ENCODE data around the gene LRRK1.
A peak's percentile ranks its signal among the peaks of the same experiment; 100 is the strongest.
"Not testable (repeated sequence)": the region's sequence is repeated elsewhere in the genome, so short reads cannot be mapped to it uniquely, and the experiment has no call there.

LRRK1 gene

DNA sequence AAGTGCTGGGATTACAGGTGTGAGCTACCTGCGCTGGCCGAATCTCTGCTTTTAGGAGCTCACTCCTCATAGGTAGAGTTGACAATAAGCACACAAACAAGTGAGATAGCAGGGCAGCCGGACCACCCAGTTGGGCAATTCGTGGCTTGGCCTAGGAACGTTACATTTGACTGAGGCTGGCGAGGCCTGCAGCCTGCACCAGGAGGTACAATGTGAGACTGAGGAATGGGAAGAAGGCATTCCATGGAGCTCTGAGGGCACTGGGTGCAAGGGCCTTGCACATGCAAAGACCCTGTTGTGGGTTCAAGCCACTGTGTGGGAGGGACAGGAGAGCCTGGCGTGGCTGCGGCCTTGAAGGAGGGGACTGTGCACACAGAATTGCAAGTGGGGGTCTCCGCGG is 152.5 kb downstream of the LRRK1 start:
- DNase-seq (ENCODE audit: insufficient read length, low spot score): no peak
- TF ChIP-seq POLR2AphosphoS5 (IDR thresholded peaks at IDR 0.05; ENCODE audit: low read depth, low read length) (no peak), SPI1 (IDR thresholded peaks at IDR 0.05; ENCODE audit: low read depth, low read length) (no peak)
- no peak for FAIRE-seq

- DNase-seq (ENCODE audit: insufficient read length, low spot score); FAIRE-seq: not testable (repeated sequence)
These were observed 153.1 kb downstream of the LRRK1 start for GRCh38 chr15:101072235-101072634.

DNA sequence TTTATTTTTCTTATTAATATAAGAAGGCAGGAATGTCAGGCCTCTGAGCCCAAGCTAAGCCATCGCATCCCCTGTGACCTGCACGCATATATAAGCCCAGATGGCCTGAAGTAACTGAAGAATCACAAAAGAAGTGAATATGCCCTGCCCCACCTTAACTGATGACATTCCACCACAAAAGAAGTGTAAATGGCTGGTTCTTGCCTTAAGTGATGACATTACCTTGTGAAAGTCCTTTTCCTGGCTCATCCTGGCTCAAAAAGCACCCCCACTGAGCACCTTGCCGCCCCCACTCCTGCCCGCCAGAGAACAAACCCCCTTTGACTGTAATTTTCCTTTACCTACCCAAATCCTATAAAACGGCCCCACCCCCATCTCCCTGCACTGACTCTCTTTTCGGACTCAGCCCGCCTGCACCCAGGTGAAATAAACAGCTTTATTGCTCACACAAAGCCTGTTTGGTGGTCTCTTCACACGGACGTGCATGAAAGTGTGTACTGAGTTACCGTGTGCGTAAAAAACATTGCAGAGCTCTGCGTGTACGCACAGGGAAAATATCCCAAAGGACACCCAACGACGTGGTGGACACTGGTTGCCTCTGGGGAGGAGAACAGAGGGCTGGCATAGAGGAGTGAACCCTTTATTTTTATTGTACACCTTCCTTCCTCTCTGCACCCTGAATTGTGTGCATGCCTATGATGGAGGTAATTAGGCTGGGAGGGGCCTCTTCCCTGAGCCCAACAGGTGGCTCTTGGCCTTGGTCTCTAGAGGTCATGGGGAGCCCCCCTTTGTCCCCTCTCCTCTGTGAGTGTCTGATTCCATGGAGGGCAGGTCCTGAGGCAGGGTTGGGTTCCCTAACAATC is 158.9 kb downstream of the LRRK1 start:
- DNase-seq (ENCODE audit: insufficient read length, low spot score); FAIRE-seq: not testable (repeated sequence)

GRCh38 chr15:101078669-101079323 is 159.6 kb downstream of the LRRK1 start:
- TF ChIP-seq POLR2A (IDR thresholded peaks at IDR 0.05; ENCODE audit: low read depth, low read length): no peak
- no peak for FAIRE-seq
- no peak for DNase-seq (ENCODE audit: insufficient read length, low spot score)

DNA sequence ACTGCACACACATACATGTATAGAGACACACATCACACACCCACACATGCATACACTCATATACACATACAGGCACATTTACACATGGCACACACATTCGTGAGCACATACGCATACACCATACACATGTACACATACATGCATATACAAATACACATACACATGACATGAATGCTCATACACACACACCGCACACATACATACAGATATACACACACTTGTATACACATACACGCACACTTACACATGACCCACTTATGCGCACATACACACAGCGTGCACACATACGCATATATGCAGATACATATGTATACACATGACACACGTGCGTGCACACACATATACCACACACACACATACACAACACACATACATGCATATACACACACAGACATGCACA is 162.7 kb downstream of the LRRK1 start:
- FAIRE-seq (peak; percentile 58), DNase-seq (ENCODE audit: insufficient read length, low spot score) (no peak)
- TF ChIP-seq POLR2AphosphoS5 (IDR thresholded peaks at IDR 0.05; ENCODE audit: low read depth, low read length) (no peak), PAX5 (IDR thresholded peaks at IDR 0.05; ENCODE audit: insufficient read depth, low read length, severe bottlenecking) (no peak), TAF1 (IDR thresholded peaks at IDR 0.05; ENCODE audit: low read depth, low read length) (no peak), POU2F2 (IDR thresholded peaks at IDR 0.05; ENCODE audit: low read depth, low read length) (no peak), POLR2A (IDR thresholded peaks at IDR 0.05; ENCODE audit: low read depth, low read length) (no peak), SPI1 (IDR thresholded peaks at IDR 0.05; ENCODE audit: low read depth, low read length) (no peak)

GRCh38 chr15:101083336-101084045 is 164.3 kb downstream of the LRRK1 start:
- no peak for TF ChIP-seq POLR2A (IDR thresholded peaks at IDR 0.05; ENCODE audit: low read depth, low read length)
- no peak for TF ChIP-seq PAX5 (IDR thresholded peaks at IDR 0.05; ENCODE audit: insufficient read depth, low read length, severe bottlenecking)
- no peak for TF ChIP-seq POLR2AphosphoS5 (IDR thresholded peaks at IDR 0.05; ENCODE audit: low read depth, low read length)
- no peak for TF ChIP-seq POU2F2 (IDR thresholded peaks at IDR 0.05; ENCODE audit: low read depth, low read length)
- TF ChIP-seq TAF1 (IDR thresholded peaks at IDR 0.05; ENCODE audit: low read depth, low read length): no peak
- TF ChIP-seq SPI1 (IDR thresholded peaks at IDR 0.05; ENCODE audit: low read depth, low read length): no peak
- FAIRE-seq: no peak
- no peak for DNase-seq (ENCODE audit: insufficient read length, low spot score)

- TF ChIP-seq PAX5 (IDR thresholded peaks at IDR 0.05; ENCODE audit: insufficient read depth, low read length, severe bottlenecking): no peak
- TF ChIP-seq SPI1 (IDR thresholded peaks at IDR 0.05; ENCODE audit: low read depth, low read length): no peak
- TF ChIP-seq POU2F2 (IDR thresholded peaks at IDR 0.05; ENCODE audit: low read depth, low read length): no peak
- TF ChIP-seq TAF1 (IDR thresholded peaks at IDR 0.05; ENCODE audit: low read depth, low read length): no peak
- no peak for TF ChIP-seq POLR2AphosphoS5 (IDR thresholded peaks at IDR 0.05; ENCODE audit: low read depth, low read length)
- no peak for TF ChIP-seq POLR2A (IDR thresholded peaks at IDR 0.05; ENCODE audit: low read depth, low read length)
- DNase-seq (ENCODE audit: insufficient read length, low spot score) (no peak), FAIRE-seq (no peak)
These were observed 165.6 kb downstream of the LRRK1 start for GRCh38 chr15:101084801-101085200.

DNA sequence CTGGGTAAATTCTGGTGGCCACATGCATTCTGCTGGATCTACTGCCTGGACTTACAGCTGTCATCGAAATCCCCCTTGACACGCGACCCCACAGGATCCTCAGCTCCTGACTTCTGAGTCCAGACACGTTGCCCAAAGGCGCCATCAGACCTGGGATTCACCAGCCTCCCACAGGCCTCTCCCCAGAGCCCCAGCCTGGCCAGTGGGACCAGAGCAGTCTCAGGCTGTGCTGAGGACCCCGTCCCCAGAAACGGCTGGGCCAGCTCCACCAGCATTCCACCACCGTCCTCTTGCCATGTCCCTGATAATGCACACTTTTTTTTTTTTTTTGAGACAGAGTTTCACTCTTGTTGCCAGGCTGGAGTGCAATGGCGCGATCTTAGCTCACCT is 166.1 kb downstream of the LRRK1 start:
- DNase-seq (ENCODE audit: insufficient read length, low spot score) (no peak), FAIRE-seq (no peak)
- no peak for TF ChIP-seq SPI1 (IDR thresholded peaks at IDR 0.05; ENCODE audit: low read depth, low read length)
- TF ChIP-seq POU2F2 (IDR thresholded peaks at IDR 0.05; ENCODE audit: low read depth, low read length): no peak
- TF ChIP-seq PAX5 (IDR thresholded peaks at IDR 0.05; ENCODE audit: insufficient read depth, low read length, severe bottlenecking): no peak
- TF ChIP-seq POLR2A (IDR thresholded peaks at IDR 0.05; ENCODE audit: low read depth, low read length): no peak
- no peak for TF ChIP-seq TAF1 (IDR thresholded peaks at IDR 0.05; ENCODE audit: low read depth, low read length)
- no peak for TF ChIP-seq POLR2AphosphoS5 (IDR thresholded peaks at IDR 0.05; ENCODE audit: low read depth, low read length)

DNA sequence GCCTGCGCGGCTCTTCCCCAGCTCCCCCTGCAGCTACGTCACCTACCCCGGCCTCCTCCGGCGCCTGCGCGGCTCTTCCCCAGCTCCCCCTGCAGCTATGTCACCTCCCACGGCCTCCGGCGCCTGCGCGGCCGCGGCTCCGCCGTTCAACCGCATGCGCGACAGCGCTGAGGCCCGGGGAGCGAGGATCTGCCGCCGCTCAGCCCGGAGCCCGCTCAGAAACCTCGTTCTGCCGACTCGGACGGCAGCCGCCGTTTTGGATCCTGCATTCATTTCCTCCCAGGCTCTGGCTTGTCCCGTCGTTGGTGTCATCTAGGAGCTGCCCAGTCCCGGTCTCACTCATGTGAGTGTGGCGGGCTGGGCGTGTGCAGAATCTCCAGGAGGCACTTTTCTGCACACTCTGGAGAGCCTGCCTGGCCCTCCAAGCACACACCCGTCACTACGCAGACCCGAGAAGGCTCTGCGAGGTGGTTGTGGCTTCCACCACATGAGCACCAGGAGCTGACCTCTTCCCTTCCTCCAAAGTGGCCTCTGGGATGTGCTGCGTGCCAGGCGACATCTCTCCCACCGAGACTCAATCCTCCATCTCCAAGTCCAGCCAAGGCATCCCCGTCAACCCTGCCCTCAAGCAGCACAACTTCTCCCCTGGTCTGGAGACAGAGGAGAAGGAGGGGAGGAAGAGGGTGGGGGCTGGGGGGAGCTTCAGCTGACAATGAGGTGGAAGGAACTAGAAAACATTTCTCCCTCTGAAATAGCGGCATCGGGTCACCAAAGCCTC is 167.4 kb downstream of the LRRK1 start:
- FAIRE-seq (no peak), DNase-seq (ENCODE audit: insufficient read length, low spot score) (no peak)
- TF ChIP-seq POLR2AphosphoS5 (IDR thresholded peaks at IDR 0.05; ENCODE audit: low read depth, low read length) (no peak), SPI1 (IDR thresholded peaks at IDR 0.05; ENCODE audit: low read depth, low read length) (no peak), POLR2A (IDR thresholded peaks at IDR 0.05; ENCODE audit: low read depth, low read length) (no peak)

DNA sequence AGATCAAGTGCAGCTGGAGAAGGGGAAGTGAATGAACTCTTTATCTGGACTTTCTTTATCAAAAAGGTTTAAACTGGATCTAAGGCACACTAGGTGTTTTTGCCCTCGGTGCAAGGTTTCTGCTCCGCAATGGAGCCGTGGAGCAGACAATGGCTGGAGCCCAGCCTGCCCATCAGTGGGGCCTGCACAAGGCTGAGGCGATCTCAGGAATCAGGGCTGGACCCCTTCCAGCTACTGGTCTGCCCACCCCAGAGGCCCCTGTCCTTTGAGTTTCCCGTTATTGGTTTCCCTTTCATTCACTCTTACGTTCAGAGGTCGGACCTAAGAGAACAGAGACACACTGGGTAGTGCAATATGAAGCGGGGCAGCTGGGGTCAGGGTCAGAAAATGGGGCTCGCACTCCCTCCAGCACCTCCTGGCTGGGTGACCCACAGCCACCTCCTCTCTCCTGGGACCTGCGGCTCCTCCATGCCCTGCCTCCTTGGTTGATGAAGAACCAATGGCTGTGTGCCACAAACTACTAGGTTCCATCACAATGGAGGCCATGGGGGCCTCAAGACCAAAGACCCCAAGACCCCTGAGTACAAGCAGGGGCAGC is 168.1 kb downstream of the LRRK1 start:
- TF ChIP-seq TAF1 (IDR thresholded peaks at IDR 0.05; ENCODE audit: low read depth, low read length) (no peak), PAX5 (IDR thresholded peaks at IDR 0.05; ENCODE audit: insufficient read depth, low read length, severe bottlenecking) (no peak), POLR2A (IDR thresholded peaks at IDR 0.05; ENCODE audit: low read depth, low read length) (no peak), POU2F2 (IDR thresholded peaks at IDR 0.05; ENCODE audit: low read depth, low read length) (no peak), SPI1 (IDR thresholded peaks at IDR 0.05; ENCODE audit: low read depth, low read length) (no peak), POLR2AphosphoS5 (IDR thresholded peaks at IDR 0.05; ENCODE audit: low read depth, low read length) (no peak)
- FAIRE-seq (no peak), DNase-seq (ENCODE audit: insufficient read length, low spot score) (no peak)

All from GM12891 (cell line).